Measurements from ENCODE around the gene CCDC85A. TPM values are rescaled to one million over a fixed set of nuclear protein-coding genes. Genes with fewer than 3 reads are reported as not detected.

Gene CCDC85A
- total RNA-seq, 1 donor from 2014 or later: 16.4 TPM

- H3K36me3 Mint-ChIP-seq (ENCODE audit: low read depth, unreplicated experiment): peaks cover 10% of the 10 kb centered on the region
Observed at GRCh38 chr2:56240210-56240609, 56.4 kb downstream of the CCDC85A start.

GRCh38 chr2:56244506-56244905 lies 60.7 kb downstream of the CCDC85A start:
- H3K4me1 Mint-ChIP-seq (ENCODE audit: unreplicated experiment): peaks cover 23% of the 10 kb centered on the region
- no peak for TF ChIP-seq CTCF (IDR thresholded peaks at IDR 0.05; ENCODE audit: unreplicated experiment)
- DNase-seq (ENCODE audit: low spot score): no peak
- no peaks in the 10 kb centered on the region for H3K27me3 Mint-ChIP-seq (ENCODE audit: unreplicated experiment)
- H3K27ac Mint-ChIP-seq (ENCODE audit: unreplicated experiment): no peak overlapping the region
- H3K9me3 Mint-ChIP-seq (ENCODE audit: unreplicated experiment): no peaks in the 10 kb centered on the region
- H3K36me3 Mint-ChIP-seq (ENCODE audit: low read depth, unreplicated experiment): peaks cover 10% of the 10 kb centered on the region
- H3K4me3 Mint-ChIP-seq (ENCODE audit: unreplicated experiment): no peak overlapping the region

More at GRCh38 chr2:56240210-56240609, 56.4 kb downstream of the CCDC85A start:
- Mint-ChIP-seq H3K4me1 (ENCODE audit: unreplicated experiment) (peaks cover 13% of the 10 kb centered on the region), H3K27me3 (ENCODE audit: unreplicated experiment) (no peaks in the 10 kb centered on the region), H3K27ac (ENCODE audit: unreplicated experiment) (no peak overlapping the region), H3K9me3 (ENCODE audit: unreplicated experiment) (no peaks in the 10 kb centered on the region), H3K4me3 (ENCODE audit: unreplicated experiment) (no peak overlapping the region)
- no peak for DNase-seq (ENCODE audit: low spot score)
- TF ChIP-seq CTCF (IDR thresholded peaks at IDR 0.05; ENCODE audit: unreplicated experiment): no peak

- Mint-ChIP-seq H3K4me1 (ENCODE audit: unreplicated experiment) (peaks cover 23% of the 10 kb centered on the region), H3K9me3 (ENCODE audit: unreplicated experiment) (no peaks in the 10 kb centered on the region), H3K36me3 (ENCODE audit: low read depth, unreplicated experiment) (peaks cover 10% of the 10 kb centered on the region), H3K27ac (ENCODE audit: unreplicated experiment) (no peak overlapping the region), H3K4me3 (ENCODE audit: unreplicated experiment) (no peak overlapping the region), H3K27me3 (ENCODE audit: unreplicated experiment) (no peaks in the 10 kb centered on the region)
- no peak for TF ChIP-seq CTCF (IDR thresholded peaks at IDR 0.05; ENCODE audit: unreplicated experiment)
- DNase-seq (ENCODE audit: low spot score): no peak
Observed at GRCh38 chr2:56244911-56245530, 61.2 kb downstream of the CCDC85A start.

GRCh38 chr2:56248965-56249742 lies 65.4 kb downstream of the CCDC85A start:
- no peak for DNase-seq (ENCODE audit: low spot score)
- TF ChIP-seq CTCF (IDR thresholded peaks at IDR 0.05; ENCODE audit: unreplicated experiment): no peak
- Mint-ChIP-seq H3K4me3 (ENCODE audit: unreplicated experiment) (no peak overlapping the region), H3K27me3 (ENCODE audit: unreplicated experiment) (no peaks in the 10 kb centered on the region), H3K4me1 (ENCODE audit: unreplicated experiment) (peaks cover 14% of the 10 kb centered on the region), H3K9me3 (ENCODE audit: unreplicated experiment) (no peaks in the 10 kb centered on the region), H3K36me3 (ENCODE audit: low read depth, unreplicated experiment) (no peaks in the 10 kb centered on the region), H3K27ac (ENCODE audit: unreplicated experiment) (no peak overlapping the region)

DNA sequence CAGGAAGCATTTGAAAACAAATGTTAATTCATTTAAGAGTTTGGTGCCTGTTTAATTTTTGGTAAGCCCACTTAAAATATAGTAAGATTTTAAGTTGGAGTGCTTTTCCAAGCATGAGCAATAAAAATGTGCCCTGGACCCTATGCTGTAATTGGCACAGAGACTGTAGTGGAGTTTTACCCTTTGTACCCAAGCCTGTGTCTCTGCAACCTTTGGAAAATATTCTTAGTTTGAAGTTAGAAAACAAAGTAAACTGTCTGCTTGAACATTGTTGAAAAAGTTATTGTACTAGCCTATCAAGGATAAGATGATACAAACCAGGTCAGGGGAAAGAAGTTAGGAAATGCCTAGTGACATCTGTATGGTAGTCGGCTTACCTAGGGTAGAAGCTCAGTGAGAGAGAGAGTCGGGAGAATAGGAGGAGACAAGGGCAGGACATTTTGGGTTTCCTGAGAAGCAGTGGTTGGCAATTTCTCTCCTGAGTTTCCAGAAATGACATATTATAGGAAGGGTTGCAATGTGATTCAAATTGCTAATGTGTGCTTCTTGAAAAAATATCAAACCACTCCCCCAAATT lies 66.5 kb downstream of the CCDC85A start:
- H3K4me1 Mint-ChIP-seq (ENCODE audit: unreplicated experiment): peaks cover 12% of the 10 kb centered on the region
- H3K36me3 Mint-ChIP-seq (ENCODE audit: low read depth, unreplicated experiment): no peaks in the 10 kb centered on the region
- H3K9me3 Mint-ChIP-seq (ENCODE audit: unreplicated experiment): no peaks in the 10 kb centered on the region
- H3K27ac Mint-ChIP-seq (ENCODE audit: unreplicated experiment): no peak overlapping the region
- TF ChIP-seq CTCF (IDR thresholded peaks at IDR 0.05; ENCODE audit: unreplicated experiment): no peak
- no peaks in the 10 kb centered on the region for H3K27me3 Mint-ChIP-seq (ENCODE audit: unreplicated experiment)
- no peak for DNase-seq (ENCODE audit: low spot score)
- no peak overlapping the region for H3K4me3 Mint-ChIP-seq (ENCODE audit: unreplicated experiment)

Data from endothelial cell (in vitro differentiated cells).